Nephron (organoid): Measurements from ENCODE around the gene BCO1.

ENCODE experiments used
- H3K27ac Mint-ChIP-seq, 3 experiments: 2 replicates each; pipeline ENCODE4 v1.8.0; 2020; ENCODE audit warnings: mixed read lengths in 3 of 3, mild to moderate bottlenecking in 2 of 3, moderate library complexity in 1 of 3
- H3K27me3 Mint-ChIP-seq: 2 replicates; pipeline ENCODE4 v1.8.0; 2021; ENCODE audit warnings: low read depth, mild to moderate bottlenecking, moderate library complexity, mixed read lengths
- H3K36me3 Mint-ChIP-seq: 2 replicates; pipeline ENCODE4 v1.8.0; 2020; ENCODE audit warnings: low read depth, mixed read lengths
- H3K4me1 Mint-ChIP-seq: 2 replicates; pipeline ENCODE4 v1.8.0; 2020; ENCODE audit warnings: mixed read lengths
- H3K4me3 Mint-ChIP-seq, 3 experiments: 2 replicates each; pipeline ENCODE4 v1.8.0; 2020; ENCODE audit warnings: mild to moderate bottlenecking in 3 of 3, mixed read lengths in 3 of 3, moderate library complexity in 2 of 3
- H3K9me3 Mint-ChIP-seq: 2 replicates; pipeline ENCODE4 v1.8.0; 2020; ENCODE audit warnings: mixed read lengths
- TF ChIP-seq, protein P1 (sequence below), 3 experiments: fragments of 200-600 bp; sonication (generic); IDR thresholded peaks; one replicate each; pipeline ENCODE4 v1.5.0; 2021; ENCODE audit warnings: antibody characterized with exemption in 3 of 3; ENCODE audit not compliant: unreplicated experiment in 3 of 3

Gene BCO1

DNA sequence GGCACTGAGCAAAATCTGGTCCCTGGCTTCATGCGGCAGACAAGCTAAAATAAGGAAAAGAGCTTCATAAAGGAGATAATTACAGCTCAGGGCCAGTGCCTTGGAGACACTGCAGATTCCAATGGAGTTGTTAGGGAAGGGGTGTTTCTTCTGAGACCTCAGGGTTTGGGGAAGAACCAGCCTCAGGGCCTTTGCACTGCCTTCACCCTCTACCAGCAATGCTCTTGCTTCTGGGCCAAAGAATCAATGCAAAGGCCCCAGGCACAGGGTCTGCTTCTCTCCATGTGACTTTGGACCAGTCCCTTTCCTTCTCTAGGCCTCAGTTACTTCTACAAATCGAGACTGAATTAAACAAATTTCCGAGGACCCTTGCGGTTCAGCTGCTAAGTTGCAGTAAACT is 40.0 kb downstream of the BCO1 start:
- Mint-ChIP-seq H3K9me3 (no peaks in the 10 kb centered on the region), H3K4me3 (no peak overlapping the region), H3K27me3 (no peaks in the 10 kb centered on the region), H3K27ac (no peak overlapping the region), H3K4me1 (peaks cover 3% of the 10 kb centered on the region), H3K36me3 (no peaks in the 10 kb centered on the region)
- TF ChIP-seq, protein P1, sequence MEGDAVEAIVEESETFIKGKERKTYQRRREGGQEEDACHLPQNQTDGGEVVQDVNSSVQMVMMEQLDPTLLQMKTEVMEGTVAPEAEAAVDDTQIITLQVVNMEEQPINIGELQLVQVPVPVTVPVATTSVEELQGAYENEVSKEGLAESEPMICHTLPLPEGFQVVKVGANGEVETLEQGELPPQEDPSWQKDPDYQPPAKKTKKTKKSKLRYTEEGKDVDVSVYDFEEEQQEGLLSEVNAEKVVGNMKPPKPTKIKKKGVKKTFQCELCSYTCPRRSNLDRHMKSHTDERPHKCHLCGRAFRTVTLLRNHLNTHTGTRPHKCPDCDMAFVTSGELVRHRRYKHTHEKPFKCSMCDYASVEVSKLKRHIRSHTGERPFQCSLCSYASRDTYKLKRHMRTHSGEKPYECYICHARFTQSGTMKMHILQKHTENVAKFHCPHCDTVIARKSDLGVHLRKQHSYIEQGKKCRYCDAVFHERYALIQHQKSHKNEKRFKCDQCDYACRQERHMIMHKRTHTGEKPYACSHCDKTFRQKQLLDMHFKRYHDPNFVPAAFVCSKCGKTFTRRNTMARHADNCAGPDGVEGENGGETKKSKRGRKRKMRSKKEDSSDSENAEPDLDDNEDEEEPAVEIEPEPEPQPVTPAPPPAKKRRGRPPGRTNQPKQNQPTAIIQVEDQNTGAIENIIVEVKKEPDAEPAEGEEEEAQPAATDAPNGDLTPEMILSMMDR (IDR thresholded peaks at IDR 0.05; ENCODE audit: unreplicated experiment in 3 of 3) = no peak

DNA sequence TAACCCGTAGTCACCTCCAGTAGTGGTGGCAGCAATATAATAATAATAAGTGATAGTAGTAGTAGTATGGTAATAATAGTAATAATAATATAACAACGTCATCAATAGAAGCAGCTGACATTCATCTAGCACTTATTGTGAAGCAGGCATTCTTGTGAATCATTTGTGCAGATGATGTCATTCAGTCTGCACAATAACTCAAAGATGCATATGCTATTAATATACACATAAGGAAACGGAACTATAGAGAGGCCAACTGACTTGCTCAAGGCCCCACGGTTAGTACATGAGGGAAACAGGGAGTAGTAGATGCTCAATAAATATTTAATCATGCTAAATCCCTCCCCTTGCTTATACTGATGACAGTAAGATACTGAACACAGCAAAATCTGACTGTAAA is 40.9 kb downstream of the BCO1 start:
- H3K4me3 Mint-ChIP-seq = no peak overlapping the region
- H3K27me3 Mint-ChIP-seq = no peaks in the 10 kb centered on the region
- TF ChIP-seq, protein P1 (IDR thresholded peaks at IDR 0.05; ENCODE audit: unreplicated experiment in 3 of 3) = no peak

DNA sequence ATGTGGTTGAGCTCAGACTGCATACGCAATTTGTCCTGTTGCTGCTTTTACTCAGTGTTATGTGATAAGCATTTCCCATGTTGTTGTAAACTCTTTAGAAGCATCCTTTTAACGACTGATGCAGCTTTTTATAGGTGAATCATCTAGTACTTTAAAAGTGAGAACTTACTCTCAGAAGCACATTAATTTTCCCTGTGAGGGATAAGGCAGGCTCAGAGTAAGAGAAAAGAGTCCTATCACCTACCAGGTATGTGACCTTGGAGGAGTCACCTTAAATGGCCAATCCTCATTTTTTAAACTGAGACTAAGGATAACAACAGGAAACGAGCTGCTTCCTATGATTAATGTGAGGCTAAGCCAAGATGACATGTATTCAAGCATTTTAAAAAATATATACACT is 41.9 kb downstream of the BCO1 start:
- no peaks in the 10 kb centered on the region for H3K9me3 Mint-ChIP-seq
- H3K36me3 Mint-ChIP-seq = no peaks in the 10 kb centered on the region
- peak overlapping the region in 1 of 3 experiments; percentile 36 for H3K27ac Mint-ChIP-seq
- no peaks in the 10 kb centered on the region for H3K4me1 Mint-ChIP-seq
- no peaks in the 10 kb centered on the region for H3K27me3 Mint-ChIP-seq
- TF ChIP-seq, protein P1 (IDR thresholded peaks at IDR 0.05; ENCODE audit: unreplicated experiment in 3 of 3) = no peak
- H3K4me3 Mint-ChIP-seq = no peak overlapping the region

More for the DNA sequence above, 40.9 kb downstream of the BCO1 start:
- Mint-ChIP-seq H3K4me1 (no peaks in the 10 kb centered on the region), H3K36me3 (no peaks in the 10 kb centered on the region), H3K27ac (no peak overlapping the region), H3K9me3 (no peaks in the 10 kb centered on the region)

DNA sequence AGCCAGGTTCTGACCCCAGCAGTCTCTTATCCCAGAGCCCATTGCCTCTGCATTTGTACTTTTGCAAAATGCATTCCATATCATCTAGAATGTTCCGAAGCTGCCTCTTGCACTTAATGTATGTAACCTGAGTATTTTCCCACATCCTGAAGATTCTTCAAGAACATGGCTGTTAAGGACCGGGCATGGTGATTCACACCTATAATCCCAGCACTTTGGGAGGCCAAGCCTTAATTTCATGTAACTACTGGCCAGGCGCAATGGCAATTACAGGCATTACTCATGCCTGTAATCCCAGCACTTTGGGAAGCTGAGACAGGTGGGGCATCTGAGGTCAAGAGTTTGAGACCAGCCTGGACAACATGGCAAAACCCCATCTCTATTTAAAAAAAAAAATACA is 44.6 kb downstream of the BCO1 start:
- Mint-ChIP-seq H3K9me3 (no peaks in the 10 kb centered on the region), H3K27me3 (no peaks in the 10 kb centered on the region), H3K36me3 (no peaks in the 10 kb centered on the region)

DNA sequence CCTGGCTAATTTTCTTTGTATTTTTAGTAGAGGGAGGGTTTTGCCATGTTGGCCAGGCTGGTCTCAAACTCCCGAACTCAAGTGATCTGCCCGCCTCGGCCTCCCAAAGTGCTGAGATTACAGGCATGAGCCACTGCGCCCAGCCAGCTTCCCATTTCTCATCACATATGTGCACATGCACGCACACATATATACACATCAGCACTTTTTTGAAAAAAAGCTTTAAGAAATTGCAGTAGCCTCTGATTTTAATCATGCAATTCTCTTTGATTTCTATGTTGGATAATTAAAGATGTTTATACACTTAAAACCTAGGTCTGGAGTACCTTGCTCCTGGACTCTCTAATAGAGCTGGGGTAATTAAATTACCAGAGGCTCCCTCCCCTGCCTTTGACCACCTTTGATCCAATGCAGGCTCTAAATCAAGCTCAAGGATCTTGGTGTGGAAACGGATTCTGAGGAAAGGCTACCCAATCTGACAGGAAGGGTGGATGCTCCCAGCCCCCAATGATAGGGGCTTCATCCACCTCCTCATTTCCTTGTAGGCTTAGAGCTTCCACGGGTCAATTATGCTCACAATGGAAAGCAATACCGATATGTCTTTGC is 46.6 kb downstream of the BCO1 start:
- peaks cover 4% of the 10 kb centered on the region for H3K27me3 Mint-ChIP-seq
- TF ChIP-seq, protein P1 (IDR thresholded peaks at IDR 0.05; ENCODE audit: unreplicated experiment in 3 of 3) = no peak
- H3K27ac Mint-ChIP-seq = no peak overlapping the region
- H3K4me1 Mint-ChIP-seq = no peaks in the 10 kb centered on the region
- no peaks in the 10 kb centered on the region for H3K36me3 Mint-ChIP-seq
- H3K4me3 Mint-ChIP-seq = no peak overlapping the region
- H3K9me3 Mint-ChIP-seq = no peaks in the 10 kb centered on the region

More for the DNA sequence above, 44.6 kb downstream of the BCO1 start:
- H3K27ac Mint-ChIP-seq = no peak overlapping the region
- TF ChIP-seq, protein P1 (IDR thresholded peaks at IDR 0.05; ENCODE audit: unreplicated experiment in 3 of 3) = no peak
- no peaks in the 10 kb centered on the region for H3K4me1 Mint-ChIP-seq
- H3K4me3 Mint-ChIP-seq = no peak overlapping the region

DNA sequence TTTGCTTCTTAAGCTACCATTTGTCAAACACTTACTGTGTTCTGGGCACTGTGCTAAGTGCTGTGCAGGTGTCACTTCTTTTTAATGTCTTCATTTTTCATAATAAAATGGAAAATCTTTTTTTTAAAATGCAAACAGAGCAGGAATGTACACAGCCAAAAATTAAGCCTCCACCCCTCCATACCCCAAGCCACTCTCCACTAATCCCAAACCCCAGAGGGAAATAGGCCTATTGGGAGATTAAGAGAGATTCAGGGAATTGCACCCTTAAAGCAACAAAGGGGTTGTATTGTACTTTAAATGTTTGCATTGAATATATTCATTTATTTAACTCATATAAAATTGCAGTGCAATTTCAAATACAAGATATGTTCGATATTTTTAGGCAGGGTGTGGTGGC is 47.7 kb downstream of the BCO1 start:
- Mint-ChIP-seq H3K36me3 (no peaks in the 10 kb centered on the region), H3K4me3 (no peak overlapping the region), H3K27me3 (peaks cover 4% of the 10 kb centered on the region), H3K9me3 (no peaks in the 10 kb centered on the region), H3K27ac (no peak overlapping the region), H3K4me1 (no peaks in the 10 kb centered on the region)
- TF ChIP-seq, protein P1 (IDR thresholded peaks at IDR 0.05; ENCODE audit: unreplicated experiment in 3 of 3) = no peak
